GM19035 (cell line): ENCODE data around the gene KIAA1217.
A peak's percentile ranks its signal among the peaks of the same experiment; 100 is the strongest.

Source experiments
- ATAC-seq: cut with Tn5 transposase; IDR thresholded peaks from one replicate; pipeline ENCODE4 v1.9.1; 2021; ENCODE audit not compliant: unreplicated experiment

Gene KIAA1217

DNA sequence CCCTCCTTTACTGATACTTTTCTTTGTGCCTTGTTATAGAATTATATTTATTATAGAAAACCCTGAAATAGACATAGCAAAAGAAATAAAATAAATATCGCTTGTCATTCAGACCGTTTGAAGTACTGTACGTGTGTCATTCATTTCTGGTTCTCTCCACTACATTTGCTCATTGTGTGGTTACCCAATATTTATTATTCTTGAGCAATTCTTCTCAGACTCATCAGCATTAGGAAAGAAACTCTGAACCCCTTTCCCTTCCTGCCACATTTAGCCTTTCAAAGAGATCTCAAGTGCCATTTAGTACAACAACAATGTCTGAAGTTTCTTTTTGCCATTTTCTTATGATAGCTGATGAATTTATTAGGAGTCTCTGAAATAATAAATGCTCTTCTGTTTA, 154.1 kb downstream of the KIAA1217 start:
- no peak for ATAC-seq

DNA sequence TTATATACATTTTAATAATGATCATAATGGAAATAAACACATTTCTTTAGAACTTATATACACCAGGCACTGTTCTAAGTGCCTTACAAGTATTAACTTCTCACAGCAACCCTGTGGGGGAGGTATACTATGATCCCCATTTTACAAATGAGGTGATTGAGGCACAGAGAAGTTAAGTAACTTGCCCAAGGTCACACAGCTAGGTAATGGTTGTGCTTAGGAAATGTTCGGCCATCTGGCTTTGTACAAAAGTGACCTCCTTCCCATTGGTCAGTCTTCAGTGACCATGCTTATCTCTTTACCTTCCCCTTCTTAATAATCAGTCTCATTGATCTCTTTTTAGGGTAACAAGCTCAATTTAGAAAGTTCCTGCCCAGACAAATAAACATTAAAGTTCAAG, 158.8 kb downstream of the KIAA1217 start:
- no peak for ATAC-seq

DNA sequence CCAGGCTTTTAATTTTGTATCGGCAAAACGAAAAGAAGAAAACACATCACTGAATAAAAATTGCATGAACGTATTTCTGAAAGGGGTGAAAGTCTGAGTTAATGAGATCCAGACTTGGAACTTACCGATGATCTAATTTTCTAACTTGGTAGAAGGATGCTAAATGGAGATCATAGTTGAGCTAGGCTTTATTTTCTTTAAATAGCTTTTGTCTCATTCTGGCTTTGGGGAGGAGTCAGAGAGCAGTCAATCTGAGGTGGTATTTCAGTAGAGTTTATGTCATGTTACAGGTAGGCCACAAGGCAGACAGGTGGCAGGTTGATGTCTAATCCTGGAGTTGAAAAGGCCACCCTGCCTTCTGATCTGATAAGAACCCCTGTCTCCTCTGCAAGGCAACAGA, 161.9 kb downstream of the KIAA1217 start:
- no peak for ATAC-seq

DNA sequence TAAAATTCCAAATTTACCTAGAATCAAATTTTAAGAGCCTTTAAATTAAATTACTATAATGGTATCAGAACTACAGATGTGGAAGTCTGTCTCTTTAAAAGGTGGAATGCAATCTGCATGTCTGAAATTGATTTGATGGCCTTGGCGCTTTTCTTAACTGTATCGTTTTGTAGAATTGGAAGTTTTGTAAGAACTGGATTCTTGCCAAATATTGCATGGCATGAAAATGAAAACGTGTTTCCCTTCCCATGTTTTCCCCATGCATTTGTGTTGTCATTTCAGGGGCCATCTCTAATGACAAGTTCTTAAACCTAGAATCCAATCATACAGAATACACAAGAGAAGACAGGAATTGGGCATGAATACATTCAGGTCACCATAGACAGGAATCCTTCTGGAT, 162.5 kb downstream of the KIAA1217 start:
- ATAC-seq: no peak

DNA sequence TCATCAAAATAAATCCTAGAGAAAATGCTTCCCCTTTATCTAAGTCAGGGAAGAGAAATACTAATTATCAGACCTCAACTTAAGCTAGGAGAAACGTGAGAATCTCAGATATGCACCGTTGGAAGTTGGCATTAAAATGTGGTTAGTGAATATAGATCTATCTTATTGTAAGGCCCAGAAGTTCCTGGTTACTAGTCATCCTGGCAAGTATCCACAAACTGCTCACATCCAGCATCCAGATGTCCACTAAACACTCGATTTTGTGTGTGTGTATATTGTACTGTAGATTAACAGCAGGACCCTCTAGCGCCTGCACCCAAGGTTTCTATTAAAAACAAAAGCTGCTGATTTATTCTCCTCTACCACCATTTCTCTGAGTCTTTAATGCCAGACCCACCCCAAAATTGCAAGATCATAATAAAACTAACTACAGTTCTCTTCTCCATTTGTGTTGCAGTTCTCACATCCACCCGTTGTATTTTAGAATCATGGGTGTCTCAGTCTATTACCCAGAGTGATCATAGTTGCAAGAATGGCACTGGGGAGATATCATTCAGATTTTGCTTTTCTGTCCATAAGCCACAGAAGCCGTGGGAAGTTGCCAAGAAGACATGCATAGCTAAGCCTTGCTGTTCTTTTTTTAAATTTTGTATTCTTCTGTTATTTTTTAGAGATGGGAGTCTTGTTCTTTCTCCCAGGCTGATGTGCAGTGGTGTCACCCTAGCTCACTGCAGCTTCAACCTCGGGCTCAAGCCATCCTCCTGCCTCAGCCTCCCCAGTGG, 165.4 kb downstream of the KIAA1217 start:
- no peak for ATAC-seq

DNA sequence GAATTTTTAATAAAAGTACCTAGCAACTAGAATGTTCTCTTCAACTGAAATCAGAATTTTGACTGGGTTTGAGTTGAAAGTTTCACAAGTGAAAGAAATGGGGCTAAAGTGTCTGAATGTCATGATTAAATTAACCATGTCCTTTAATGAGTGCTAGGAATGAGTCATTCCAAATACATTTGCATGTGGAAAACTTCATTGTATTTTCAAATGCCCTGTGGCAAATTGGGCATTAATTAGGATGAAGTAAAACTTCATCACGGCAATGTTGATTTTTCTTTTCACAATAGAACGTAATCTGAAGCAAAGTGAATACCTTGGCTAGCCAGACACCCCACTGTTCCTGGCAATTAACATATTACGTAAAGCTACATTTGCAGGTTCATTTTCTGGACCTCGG, 166.6 kb downstream of the KIAA1217 start:
- no peak for ATAC-seq

DNA sequence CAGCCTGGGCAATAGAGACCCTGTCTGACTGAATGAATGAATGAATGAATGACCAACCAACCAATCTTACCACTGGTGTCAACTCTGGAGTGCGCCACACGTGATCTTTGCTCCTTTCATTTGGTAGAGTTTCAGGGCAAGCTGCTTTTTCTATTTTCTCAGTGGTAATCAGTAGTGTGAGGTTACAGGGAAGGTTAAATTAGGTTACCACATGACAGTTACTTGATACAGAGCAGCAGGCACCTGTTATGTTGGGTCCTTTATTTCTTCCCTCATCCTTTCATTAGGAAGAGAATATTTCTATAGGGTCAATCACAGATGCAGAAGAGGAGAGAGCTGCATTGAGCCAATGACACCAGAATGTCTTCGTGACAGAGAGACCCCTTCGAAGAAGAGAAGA, 167.8 kb downstream of the KIAA1217 start:
- ATAC-seq: no peak

DNA sequence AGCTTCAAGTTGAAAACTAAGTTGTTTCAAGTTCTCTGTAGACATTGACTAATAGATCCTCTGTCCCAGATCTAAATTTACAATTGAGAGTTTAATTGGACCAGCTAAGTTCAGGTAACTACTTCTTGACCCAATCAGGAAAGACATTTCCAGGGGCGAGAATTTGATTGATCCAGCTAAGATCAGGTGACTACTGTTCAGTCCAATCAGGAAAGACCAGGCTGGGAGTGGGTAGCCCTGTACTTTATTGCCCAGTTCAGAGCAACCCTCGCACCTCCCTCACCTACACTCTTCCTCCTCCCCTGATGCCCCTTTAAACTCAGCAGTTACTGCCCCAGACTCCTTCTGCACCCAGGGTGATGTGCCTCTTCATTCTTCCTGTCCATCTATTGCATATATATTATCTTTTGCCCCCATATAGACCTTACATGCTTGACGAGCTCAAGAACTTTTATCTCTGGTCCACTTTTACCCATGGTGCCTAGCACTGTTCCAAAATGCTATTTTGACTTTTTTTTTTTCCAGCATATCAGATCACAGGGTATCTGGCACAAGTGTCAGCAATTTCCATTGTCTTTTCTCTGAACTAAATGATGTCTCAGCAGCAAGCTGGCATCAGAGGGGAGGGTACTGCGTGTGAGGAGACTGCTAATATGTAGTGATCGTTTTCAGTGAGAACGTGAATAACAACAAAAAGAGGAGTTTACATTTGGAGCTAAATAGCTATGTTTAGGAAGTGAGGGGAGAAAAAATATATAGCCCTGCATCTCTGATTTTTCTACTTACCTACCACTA, 169.4 kb downstream of the KIAA1217 start:
- no peak for ATAC-seq

DNA sequence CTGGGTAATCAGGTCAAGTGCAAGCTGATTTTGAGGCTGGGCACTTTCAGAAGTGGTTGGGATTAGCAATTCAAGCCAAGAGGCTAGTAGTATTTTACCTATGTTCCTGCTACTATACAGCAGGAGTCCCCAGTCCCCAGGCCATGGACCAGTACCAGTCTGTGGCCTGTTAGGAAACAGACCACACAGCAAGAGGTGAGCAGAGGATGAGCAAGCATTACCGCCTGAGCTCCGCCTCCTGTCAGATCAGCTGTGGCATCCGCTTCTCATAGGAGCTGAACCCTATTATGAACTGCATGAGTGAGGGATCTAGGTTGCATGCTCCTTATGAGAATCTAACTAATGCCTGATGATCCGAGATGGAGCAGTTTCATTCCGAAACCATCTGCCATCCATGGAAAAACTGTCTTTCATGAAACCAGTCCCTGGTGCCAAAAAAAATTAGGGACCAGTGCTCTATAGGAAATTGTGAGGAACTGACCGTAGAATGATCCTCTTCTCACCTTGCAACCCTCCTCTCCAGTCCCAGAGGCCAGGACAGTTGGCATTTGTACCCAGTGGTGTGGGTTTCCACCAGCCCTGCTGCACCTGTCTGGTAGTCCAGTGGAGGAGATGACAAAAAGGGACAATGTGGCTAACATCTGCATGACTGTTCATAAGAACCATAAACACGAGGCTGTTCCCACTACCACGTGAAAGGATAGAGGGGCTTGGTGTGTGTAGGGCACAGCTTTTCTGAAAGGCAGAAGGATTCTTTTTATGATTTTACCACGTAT, 172.5 kb downstream of the KIAA1217 start:
- ATAC-seq: no peak

DNA sequence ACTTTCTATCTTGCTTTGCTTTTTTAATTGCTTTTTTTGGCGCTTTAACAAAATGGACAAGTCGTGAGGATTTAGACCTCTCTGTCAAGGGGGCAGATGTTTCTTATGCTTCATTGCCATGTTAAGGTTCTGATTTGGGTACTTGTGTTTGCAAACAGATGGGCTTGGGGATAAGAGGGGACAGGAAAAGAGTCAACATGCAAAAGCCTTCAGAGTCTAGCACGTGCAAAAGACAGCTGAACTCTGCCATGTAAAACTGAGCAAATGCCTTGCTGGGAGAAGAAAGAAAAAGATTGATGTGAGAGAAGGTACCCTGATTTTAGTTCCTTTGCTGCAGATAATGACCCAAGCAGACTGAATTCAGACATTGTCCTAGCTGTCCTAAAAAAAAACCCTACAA, 173.1 kb downstream of the KIAA1217 start:
- no peak for ATAC-seq

DNA sequence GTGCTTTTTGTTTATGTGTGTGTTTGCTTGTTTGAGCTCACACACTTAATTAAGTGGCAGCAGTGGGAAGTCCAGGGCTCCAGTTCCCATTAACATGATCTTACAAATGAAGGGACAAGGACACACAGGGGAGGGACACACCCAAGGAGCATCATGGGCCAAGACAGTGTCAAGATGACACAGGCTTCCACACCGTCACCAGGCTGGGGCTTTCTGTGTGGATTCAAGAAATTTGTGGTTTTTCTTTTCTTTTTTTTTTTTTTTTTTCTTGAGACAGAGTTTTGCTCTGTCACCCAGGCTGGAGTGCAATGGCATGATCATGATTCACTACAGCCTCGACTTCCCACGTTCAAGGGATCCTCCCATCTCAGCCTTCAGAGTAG, 173.6 kb downstream of the KIAA1217 start:
- no peak for ATAC-seq

DNA sequence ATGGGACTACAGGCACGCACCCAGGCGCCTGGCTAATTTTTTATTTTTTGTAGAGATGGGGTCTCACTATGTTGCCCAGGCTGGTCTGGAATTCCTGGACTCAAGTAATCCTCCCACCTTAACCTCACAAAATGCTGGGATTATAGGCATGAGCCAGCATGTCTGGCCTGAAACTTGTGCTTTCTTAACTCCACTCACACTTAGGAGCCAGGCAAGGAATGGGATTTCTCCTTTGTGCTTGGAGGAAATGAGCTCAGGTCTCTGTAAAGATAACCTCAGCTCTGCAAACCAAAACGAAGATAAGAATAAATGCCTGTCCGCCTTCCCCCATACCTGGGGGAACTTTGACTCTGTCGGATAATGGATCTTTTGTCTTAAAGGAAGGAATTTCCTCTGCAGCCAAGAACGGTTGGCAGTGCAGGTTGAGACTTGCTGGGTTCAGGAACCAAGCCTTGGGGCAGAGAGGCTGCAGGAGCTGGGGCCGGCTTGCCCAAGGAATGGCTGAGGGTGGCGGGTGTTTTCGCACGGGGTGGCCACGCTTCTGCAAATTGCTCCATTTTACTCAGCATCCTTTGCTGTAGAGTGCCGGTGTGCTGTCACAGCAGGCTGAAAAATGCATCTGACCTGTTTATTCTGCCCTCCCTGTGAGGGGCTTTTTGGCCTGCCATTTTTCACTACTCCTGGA, 174.2 kb downstream of the KIAA1217 start:
- peak; percentile 68 for ATAC-seq

DNA sequence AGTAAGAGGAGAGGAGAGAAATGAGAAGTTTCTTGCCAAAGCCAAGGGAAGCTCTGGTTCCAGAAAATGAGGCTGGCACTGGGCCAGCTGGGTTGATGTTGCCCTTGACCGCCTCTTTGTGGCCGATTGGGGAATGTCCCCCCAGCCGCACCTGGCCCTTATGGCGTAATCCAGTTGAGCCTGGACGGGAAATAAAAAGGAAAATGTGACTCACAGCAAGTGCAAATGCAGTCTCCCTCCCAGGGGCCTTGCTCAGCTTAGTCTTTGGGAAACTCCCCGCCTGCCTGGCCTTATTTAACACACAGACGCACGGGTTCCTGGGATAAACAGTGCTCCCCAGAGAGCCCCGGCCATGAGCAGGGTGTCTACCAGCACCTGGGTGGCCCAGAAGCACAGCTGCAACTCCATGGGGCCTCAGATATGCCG, 174.8 kb downstream of the KIAA1217 start:
- ATAC-seq: peak; percentile 88

DNA sequence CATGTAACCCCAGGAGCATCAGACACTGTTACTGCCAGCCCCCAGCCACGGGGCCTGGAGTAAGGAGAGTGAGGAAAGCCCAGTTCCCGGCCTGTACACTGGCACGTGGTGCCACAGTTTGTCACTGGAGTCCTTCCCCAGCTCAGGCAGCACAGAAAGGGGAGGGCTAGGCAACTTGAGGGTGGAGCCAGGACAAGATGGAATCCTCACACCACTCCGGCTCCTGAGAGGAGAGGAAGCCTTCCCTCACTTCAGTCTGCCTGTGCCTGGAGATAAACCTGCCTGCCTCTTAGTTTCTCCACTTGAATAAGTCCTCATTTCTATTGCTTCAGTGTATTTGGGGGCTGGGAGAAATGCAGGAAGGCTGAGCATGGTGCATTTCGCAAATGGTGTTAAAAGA, 176.0 kb downstream of the KIAA1217 start:
- ATAC-seq: no peak

DNA sequence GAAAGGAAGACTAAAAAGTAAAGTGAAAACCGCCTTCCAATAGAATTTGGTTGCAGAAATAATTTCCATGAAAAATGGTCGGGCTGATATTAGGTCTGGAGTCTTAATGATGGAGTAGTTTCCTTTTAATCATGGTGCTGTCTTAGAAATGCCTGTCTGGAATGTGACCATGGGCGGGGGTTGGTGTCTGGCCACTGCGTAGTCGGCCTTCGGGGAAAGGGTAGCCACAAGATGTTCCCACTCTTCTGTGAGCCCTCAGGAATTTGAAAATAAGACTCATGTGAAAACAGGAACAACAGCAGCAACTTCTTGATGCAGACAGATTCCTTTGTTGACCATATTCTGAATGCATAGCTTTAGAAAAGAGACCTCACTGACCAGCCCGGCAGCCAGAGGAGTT, 176.8 kb downstream of the KIAA1217 start:
- no peak for ATAC-seq

DNA sequence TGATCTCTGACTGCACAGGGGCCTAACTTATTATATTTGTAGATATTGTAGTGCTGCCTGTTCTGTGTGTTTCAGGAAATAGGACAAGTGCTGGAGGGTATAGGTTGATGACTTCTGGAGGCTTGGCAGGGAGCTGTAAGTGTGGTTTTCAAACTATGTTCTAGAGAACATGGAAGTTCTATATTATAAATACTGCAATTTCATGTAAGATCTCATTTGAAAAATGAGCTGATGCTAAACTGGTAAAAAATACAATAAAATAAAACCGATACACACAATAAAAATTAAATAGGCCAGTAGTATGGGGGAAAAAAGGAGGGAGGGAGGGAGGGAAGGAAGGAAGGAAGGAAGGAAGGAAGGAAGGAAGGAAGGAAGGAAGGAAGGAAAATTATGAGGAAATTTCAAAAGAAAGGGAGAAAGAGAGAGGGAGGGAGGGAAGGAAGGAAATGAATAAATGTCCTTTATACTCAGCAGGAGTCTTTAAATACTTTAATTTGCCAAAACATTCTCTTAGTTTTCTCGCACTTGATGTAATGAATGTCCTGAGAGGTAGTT, 181.3 kb downstream of the KIAA1217 start:
- no peak for ATAC-seq

DNA sequence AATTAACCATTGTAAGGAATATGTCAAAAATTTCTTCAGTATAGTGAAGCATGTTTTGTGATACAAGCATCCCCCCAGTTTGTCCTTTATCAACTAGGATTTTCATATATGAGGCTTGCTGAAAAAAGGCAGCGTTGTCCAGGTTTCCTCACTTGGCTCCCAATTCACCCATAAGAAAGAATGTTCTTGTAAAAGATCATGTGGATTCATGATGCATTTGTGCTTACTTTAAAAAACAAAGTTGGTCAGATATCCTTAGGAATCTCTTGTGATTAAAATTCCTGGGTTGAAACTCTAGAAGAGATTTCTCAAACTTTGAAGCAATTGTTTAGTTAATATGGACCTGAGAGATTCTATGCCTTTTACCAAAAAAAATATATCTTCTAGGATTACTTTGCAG, 181.8 kb downstream of the KIAA1217 start:
- ATAC-seq: no peak

DNA sequence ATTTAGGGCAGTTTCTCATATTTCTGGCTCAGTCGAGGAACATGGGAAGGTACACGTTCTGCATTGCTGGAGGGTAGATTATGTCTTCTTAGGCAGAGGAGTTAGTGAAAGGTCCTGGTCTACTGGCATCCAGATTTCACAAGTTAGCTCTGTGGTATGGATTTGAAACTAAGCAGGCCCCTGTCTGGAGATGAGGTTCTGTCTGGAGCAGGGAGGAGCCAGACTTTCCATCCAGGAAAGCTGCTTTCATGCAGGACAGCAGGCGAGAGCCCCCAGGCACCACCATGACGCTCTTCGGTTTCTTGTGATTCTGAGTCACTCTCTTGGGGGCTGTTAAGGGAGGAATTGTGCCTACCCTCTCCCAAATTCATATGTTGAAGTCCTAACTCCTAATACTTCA, 184.3 kb downstream of the KIAA1217 start:
- no peak for ATAC-seq

DNA sequence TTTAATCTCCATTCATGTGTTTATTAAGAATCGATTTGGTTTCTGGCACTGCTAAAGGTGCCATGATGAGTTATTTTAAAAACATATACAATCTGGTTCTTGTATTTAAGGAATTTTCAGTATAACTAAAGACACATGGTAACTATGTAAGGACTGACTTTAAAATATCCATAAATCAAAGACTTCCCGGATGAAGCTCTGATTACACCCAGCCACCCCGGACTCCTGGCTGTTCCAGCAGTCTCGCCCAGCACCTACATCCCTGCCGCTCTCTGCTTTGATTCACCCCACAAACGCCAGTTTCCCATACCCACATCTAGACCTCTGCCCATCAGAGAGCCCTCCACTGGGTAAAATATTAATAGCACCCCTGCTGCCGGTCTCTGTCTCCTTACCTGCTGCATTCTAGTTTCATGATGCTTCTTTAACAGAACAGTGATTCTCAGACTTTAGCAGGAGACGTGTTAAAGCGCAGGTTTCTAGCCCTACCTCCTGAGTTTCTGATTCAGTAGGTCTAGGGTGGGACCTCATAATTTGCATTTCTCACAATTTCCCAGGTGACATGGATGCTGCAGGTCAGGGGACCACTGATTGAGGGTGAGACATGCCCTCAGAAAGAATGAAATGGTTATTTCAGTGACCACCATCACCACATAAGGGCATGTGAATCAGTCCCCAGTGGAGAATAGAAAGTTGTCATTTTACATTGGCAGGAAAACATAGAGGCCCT, 185.7 kb downstream of the KIAA1217 start:
- peak; percentile 59 for ATAC-seq

DNA sequence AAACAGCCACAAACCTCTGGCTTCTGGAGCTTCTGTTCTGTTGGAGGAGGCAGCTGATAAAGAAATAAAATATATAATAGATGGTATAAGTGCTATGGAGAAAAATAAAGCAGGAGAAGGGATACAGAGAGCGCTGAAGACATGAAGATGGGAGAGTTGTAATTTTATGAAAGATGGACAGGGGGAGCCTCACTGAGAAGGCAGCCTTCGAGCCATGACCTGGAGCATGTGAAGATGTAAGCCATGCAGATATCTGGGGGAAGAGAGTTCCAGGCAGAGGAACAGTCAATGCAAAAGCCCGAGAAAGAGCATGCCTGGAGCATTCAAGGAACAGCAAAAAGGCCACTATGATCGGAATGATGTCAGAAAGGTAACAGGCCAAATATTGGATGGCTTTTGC, 187.5 kb downstream of the KIAA1217 start:
- ATAC-seq: no peak
